NCI-H2029 treated with DMSO at 0.1 percent for 48 hours (cell line): ENCODE results near the gene PAK3.

ENCODE experiments used
- DNase-seq: peaks from one replicate; lab custom pipeline; 2025; lab: John Stamatoyannopoulos, UW

PAK3 gene

DNA sequence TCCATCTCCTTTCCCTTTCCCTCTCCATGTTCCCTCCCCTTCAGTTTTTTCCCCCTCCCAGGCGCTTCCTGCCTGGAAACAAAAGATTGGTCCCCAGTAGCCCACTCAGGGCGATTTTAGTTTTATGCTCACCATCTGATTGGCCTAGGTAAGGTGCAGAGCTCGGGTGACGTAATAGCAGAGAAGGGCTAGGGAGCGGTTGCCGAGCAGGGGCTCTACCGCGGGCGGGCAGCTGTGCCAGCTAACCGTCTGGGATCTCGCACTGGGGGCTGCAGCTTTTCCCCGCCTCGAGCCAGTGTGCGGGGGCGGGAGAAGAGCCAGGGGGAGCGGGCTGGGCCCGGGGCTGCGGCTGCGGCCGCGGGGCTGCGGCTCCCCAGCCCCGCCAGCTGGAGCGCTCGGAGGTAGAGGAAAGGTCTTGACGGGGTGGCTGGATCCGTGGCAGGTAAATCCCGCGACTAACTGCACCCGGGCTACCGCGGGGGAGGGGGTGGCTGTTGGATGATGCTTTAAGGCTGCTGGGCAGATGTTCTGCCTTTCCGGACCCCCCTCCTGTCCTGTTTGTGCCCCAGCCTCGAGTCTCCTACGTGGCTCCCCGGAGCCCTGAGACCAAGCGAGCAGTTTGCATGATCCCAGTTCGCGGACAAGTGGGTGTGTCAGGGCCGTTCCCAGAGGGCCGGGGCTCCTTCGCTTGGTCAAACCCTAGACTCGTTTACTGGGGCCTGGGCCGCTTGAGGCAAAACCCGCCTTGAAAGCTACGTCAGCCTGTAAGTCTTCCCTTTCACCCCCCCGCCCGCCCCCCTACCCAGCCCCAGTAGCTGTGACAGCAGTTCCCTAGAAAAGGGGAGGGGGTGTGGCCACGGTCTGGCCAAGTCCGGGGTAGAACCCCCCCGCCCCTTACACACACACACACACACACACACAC lies at the start of gene PAK3:
PAK3 (plus strand) TSS at position 218 of the 922 bp plus-strand sequence. CDS start 26,913 bp downstream, outside the sequence.
- DNase-seq = no peak

DNA sequence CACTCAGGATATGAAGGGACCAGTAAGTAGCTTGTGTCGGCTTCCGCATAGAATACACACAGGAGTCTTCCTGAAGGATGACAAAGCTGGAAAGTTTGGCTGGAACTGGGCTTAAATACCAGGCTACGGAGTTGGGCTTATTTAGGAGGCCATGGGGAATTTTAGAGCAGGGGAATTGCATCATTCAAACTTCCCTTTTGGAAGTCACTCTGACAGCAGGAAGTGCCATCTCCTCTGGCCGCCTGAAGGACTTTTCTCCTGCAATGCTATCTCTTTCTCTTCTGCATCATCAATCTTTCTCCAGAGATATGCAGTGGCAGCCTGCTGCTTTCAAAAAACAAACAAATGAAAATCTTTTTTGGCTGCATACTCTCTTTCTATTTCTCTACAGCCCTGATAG lies 48.4 kb upstream of the PAK3 start:
- DNase-seq = no peak

DNA sequence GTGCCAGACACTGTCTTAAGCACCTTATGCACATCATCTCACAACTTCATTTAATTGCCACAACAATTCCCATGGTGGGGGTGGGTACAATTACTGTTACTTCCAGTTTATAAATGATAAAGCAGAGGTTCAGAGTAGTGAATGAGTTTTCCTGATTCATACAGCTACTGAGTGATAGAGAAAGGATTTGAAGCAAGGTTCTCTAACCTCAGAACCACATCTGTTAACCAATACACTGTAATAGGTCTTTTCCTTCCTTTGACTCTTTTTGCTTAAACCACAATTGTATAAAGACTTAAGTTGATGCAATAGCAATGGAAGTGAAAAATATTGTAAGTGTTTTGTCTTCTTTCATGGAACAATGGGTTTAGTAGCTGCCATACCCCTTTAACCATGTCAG lies 43.5 kb upstream of the PAK3 start:
- DNase-seq = no peak

DNA sequence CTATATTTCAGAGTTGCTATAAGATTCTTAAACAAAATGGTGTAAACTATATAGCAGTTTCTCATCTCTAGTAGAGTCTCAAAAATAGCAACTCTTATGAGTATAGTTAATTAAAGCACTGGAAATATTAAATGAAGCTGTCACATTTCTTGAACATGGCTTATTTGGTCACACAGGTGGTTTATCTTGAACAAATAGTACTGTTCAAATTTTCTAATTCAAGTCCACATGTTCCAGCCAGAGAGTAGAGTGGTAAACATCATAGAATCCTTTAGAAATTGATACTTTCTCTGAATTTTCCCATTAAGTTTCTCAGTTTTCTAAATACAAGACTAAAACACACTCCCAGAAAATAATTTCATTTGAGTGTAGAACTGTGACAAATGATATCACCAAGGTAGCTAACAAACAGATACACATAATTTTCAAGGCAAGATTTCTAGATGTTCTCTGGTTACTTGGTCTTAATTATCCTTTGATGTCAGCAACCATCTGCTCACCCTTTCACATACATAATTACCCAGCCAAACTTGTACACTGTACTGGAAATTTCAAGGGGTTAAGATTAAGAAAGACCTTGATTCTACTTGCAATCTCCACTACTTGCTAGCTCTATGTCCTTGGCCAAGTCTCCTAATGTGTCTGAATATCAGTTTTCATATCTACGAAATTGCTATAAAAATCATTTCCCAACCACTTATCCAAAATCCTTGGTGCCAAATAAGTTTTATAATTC lies 24.3 kb upstream of the PAK3 start:
- no peak for DNase-seq

DNA sequence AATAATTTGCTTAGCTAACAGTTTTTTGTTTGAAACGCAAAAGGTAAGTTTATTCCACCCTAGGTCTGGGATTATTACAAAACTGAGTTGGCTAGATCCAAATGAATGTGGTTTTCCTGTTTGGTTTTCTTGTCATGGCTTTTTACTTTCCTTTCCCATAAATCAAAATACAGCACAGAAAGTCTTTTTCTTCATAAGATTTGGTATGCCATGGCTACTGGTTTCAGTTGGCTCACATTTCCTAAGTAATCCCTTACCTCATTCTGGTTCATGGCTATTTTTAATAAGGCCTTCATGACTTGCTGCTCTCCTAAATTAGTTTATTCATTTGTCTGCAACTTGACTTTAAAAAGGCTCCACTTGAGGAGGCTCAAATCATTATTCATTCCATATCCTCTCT lies 12.9 kb upstream of the PAK3 start:
- DNase-seq = no peak

DNA sequence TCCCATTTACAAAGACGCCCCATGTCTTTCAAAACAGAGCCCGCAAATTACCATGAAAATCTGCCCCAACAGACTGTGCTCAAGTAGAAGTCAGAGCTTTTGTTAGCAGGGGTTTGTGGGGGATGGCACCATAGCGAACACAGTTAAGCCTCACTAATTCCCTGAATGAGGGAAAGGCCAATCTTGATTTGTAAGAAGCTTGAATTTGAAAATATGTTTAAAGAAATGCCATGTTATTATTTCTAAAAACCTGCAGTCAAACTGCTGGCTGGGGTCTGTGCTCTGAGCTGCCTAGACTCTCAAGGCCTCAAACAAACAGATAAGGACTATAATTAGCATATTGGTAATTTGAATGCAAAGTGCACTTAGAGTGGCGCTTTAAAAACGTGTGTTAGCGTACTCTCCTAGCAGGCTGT lies 9.4 kb upstream of the PAK3 start:
- no peak for DNase-seq

DNA sequence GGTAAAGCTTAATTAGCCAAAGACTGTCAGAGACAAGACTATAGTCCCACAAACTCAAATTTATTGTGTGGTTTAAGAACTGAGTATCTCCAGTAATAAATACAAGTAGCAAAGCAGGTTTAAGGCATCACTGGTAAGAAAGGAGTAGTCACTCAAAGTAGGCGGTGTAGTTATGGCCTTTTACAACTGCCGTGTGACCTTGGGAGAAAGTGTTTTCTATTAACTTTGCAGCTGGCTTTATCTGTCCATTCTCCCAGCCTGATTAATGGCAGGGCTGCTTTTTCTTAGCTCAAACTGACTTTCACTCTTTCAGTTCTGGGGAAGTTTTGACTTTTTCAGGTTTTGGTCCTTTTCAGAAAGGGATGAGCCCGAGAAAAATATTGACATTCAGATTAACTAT lies 7.4 kb upstream of the PAK3 start:
- DNase-seq = no peak

DNA sequence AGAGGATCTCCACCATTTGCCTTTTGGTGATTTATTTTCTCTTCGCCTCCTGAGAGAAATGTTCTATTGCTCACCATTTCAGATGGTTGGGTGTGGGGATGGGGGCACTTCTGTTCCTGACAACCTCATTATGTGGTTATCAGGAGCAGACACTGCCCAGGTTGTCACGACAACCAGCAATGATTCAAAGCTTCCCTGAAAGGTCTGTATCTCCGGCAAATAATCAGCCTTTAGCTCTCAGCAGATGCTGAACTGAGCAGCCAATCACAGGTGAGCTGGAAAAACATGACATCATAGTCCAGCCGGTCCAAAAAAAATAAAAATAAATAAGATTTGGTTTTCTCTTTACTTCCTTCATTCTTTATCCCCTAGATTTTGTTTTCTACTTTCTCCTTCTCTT lies 5.5 kb upstream of the PAK3 start:
- DNase-seq = no peak

DNA sequence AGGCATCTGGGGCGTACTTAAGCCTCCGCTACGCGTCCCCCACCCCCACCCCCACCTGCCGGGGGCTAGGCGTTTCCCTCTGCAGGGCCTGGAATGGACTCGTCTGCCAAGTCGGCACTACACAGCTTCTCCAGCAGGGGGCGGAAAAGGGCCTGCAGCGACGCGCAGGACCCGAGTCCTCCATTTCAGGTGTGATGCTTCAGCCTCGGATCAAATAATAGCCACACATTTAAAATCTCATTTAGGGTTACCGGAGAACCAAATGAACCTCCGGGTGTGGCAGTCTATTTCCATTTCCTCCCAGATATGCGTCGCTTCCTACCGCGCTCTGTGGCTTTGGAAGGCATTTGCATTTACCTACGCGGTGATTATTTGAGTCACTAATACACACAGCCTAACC lies 2.9 kb downstream of the PAK3 start:
- no peak for DNase-seq

DNA sequence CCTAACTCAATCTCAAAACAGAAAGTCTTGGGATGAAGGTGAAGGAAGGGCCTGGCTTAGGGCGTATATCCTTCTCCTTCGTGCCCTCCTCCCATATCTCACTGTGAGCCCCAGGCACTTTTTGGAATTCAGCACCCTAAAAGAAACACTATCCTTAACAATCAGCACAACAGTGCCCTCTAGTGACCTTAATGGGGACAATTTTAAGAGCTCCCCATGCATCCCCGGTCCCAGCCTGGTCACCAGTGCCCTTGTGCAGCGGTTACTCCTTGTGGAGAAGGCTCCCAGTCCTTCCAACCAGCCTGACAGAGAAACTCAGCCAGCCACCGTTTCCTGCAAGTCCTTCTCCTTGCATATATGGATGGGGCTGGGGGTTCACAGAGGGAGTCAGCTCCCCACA lies 4.2 kb downstream of the PAK3 start:
- DNase-seq = no peak

DNA sequence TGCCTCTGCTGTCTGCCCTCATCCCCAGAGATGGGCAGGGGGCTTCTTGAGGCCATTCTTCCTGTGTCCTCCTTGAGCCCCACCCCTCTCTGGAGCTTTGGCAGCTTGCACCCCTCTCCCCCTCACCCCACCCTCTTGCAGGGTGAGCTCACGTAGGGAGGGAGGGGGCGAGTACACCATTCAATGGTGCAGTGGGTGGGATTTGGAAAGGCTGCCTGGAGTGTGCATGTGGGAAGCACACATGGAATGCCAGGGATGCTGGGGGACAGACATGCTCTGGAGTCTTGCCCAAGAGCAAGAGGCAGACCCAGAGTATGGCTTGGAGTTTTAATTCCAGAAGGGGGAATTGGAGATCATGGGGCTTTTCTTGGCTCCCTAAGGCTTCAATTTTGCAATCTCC lies 5.6 kb downstream of the PAK3 start:
- no peak for DNase-seq

DNA sequence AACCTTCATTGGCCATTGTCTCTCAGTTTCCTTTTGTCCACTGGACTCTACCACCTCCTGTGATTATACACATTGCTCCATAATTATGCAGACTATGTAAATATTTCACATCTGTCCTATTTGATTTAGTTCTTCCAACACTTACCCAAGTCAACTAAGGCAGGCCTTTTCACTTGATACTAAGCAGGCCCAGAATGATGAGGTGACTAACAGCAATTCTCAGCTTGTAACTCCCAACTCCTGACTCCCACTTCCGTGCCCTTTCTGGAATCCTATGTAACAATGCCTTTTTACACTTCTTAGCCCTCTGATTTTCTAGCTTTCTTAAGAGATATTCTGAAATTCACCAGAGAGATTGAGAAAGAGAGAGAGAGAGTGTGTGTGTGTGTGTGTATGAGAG lies 6.6 kb downstream of the PAK3 start:
- no peak for DNase-seq

DNA sequence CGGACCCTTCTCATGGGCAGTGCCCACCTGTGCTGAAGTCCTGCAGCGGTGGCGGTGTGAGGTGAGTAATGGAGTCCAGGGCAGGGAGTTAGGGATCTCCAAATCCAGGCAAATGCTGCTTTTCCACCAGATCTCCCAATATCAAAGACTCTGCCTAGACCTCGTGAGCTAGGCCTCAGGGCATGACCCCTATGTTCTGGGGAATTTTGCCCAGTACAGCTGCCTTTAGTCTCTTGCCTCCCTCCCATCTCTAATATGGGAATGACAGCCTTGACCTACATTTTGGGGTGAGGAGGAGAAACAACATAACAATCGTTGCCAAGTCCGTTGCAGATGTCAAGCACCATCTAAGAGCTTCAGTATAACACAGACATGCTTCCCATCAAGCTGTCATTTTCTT lies 7.3 kb downstream of the PAK3 start:
- no peak for DNase-seq

DNA sequence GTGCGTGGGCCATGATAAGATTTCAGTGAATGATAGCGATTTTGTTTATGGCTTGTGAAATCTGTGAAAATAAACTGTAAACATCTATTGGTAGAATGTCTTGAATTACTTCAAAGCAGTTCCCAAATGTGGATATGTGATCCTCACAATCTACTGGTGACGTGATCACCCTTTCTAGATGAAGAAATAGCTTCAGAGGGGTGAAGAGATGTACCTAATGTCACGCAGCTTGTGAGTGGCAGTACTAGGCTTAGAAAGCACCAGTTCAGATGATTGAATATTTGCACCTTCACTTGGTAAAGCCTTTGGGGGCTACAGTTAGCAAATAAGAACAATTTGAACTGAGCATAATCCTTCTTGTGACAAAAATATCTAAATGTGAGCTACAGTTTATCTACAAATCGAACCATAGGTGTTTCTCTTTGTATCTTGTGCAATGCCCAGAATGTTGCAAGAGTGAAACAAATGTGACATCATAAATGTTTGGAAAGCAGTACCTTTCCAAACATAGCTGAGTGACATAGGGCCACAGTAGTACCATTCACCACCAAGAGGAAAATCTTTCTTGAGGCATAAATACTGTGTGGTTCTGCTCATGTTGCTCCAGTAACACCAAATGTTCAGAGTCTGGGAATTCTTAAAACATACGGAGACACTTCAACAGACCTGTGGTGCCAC lies 14.2 kb downstream of the PAK3 start:
- DNase-seq = no peak

DNA sequence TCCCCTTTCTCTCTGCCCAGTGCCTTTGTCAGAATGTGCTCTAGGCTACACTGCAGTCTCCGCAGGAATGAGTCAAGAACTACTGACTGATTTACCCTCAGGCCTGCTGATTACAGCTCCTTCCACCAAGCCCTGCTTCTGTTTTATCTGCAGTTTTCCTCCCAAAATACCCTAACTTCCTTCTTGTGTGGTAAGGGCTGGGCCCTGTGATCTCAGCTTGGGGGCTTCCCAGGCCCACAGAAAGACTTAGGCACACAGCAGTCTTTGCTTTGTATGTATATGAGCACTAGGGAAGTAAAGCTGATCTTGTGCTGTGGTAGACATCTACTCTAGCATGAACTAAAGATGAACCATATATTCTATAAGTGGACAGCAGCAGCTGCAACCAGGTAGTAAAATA lies 18.8 kb downstream of the PAK3 start:
- DNase-seq = no peak

DNA sequence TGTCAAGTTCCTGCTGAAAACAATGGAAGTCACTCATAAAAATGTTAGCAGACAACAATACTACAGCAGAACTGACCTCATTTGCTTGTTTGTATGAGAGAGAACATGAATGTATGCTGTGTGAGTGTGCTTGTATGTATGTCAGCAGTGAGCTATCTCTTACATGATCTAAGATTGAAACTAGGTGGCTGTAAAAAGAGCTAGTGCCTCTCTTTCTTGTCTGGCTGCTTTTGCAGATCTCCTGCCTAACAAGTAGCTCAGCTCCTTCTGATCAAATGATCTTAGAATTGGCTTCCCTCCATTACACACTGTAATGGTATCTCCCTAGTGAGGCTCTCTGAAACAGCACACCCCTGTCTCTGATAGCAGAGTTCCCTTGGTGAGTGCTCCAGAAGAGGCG lies 20.7 kb downstream of the PAK3 start:
- DNase-seq = no peak

DNA sequence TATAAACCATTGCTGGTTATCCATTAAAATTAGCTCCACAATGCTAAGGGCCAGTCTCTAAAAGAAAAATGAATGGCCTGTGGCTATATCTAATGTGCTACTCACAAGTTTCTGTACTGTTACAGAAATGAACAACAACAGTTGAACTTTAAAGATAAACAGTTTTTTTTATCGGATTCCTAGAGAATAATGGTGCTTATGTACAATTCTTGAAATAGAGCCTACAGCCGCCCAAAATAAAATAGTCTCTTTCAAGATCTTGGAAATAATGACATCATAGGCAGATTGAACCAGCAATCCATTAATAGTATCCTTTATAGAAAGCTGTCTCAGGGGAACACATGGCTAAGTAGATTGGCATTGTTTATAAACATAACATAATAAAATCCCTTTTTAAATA lies 23.4 kb downstream of the PAK3 start:
- DNase-seq = no peak

DNA sequence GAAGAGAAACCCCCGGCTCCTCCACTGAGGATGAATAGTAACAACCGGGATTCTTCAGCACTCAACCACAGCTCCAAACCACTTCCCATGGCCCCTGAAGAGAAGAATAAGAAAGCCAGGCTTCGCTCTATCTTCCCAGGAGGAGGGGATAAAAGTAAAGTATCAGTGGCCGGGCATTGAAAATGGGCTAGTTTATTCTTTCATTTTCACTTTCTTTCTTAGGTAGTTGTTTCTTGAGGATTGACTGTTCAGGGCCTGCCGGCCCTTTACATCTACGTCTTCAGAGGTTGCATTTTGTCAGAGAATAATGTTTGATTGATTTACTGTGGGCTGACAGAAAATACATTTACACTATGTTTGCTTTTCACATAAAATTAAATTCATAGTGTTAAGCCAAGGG lies 27.1 kb downstream of the PAK3 start:
- no peak for DNase-seq

DNA sequence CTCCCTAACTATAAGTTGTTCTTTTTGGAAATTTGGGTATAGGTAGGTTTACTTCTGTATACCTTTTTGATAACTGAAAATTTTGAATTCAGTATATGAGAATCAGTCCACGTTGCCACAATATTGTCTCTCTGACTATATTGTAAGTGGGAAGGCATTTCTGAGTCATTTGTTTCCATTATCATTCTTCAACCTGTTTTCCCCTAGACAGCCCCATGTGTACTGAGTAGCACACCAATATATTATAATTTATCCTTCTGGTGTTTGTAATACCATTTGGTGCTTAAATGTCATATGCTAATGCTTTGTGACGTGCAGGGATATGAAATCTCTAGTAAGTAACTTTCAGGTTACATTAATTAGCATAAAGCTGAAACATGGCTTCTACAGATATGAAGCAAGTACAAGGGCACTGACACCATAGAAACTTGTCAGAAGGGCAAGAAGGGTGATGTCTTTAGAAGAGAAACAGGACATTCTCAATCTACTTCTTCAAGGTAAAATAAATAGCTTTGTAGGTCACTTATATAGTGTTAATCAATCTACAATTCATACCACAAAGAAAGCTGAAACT lies 27.7 kb downstream of the PAK3 start:
- DNase-seq = no peak

DNA sequence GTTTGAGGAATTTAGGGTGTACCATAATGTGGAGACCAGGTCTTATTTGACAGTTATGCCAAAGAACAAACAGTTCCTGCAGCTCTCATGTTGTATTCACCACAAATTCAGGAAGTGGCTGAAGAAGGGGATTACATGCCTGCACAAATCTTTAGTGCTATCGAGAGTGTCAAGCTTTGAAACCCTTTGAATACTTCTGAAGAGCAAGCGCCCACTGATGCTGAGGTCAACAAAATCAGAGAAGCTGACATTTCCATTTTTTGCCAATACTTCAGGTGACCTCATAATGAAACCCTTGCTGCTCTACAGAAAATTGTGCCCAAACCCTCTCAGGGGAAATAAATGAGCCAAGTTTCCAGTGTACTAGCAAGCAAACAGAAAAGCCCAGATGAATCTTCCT lies 28.4 kb downstream of the PAK3 start:
- no peak for DNase-seq

DNA sequence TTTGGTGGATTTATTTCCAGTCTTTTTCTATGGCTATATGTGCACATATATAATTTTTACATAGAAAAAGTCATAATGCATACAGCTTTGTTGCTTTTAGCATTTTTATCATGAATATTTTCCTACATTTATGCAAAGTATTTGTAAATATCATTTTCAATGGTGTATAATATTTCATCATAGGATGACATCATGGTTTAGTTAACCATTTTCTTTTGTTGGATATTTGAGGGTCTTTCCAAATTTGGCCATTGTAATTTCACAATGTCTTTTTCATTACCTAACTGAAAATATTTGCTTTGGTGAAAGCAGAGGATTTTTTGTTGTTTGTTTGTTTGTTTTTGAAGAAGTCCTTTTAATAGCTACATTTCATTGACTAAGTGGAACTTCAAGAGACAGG lies 31.0 kb downstream of the PAK3 start:
- DNase-seq = no peak

DNA sequence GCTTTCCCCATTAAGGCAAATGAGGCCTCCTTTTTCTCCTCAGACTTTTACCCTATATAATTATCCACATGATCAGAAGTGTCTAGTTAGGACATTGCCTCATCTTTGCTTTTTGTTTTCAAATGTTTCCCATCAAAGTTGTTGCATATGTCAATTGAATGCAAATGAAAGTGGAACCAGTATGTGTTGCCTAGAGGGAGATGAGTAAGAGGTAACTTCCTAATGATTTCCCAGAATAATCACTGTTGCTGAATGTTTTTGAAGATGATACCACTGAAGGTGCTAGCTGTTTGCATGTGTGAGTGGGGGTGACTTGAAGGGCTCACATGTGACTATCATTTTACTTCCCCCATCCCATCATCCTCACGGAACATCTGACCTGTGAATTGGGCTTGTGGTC lies 33.9 kb downstream of the PAK3 start:
- no peak for DNase-seq

DNA sequence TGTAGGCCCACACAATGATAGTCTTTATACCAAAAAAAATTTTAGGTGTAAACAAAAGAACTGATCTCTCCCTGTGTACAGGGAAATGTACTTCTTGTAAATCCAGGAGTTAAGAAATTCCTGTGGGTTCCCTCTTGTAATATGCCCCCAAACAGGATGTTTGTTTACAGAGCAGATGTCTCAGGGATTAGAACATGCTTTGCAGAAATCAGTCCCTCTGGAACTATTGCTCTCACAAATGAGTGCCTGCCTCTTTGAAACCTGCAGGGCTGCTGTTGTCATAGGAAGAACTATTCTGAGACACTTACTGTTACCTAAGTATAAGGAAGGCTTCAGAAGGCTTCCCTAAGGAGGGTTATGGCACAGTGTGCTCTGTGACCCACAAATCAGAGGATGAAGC lies 35.6 kb downstream of the PAK3 start:
- DNase-seq = no peak
